Bronchus fibroblast of lung (primary cell): Measurements from ENCODE around the gene ATP6V1D. TPM values are rescaled to one million over a fixed set of nuclear protein-coding genes. Genes with fewer than 3 reads are reported as not detected.

Source experiments
- total RNA-seq: library from RNA; depleted of rRNA; stranded (reverse); fragments of >200 nt; gene quantifications from 2 replicates; pipeline ENCODE4 v1.2.3, GENCODE V29; 2015

ATP6V1D gene
- 76.3 and 93.6 TPM in 2 replicates for total RNA-seq

GRCh38 chr14:67359775-67360469 is at the start of gene ATP6V1D, which contains the start of gene EIF2S1:
Gene ATP6V1D, minus strand, starts transcription at chr14:67359804. Its CDS starts 106 bp downstream, at chr14:67359698.
Gene EIF2S1, plus strand, starts transcription at chr14:67360328. Its CDS starts 4,440 bp downstream, at chr14:67364768.

Other genes starting within 250 kb of the ATP6V1D start
- gene GARIN2, start 170.4 kb downstream of the ATP6V1D start, total RNA-seq: not detected in 2 replicates
- gene PALS1, start 118.4 kb downstream of the ATP6V1D start, total RNA-seq: 9.5 and 16.0 TPM in 2 replicates
- gene EIF2S1, start 524 bp upstream of the ATP6V1D start, total RNA-seq: 133 and 140 TPM in 2 replicates
- gene PLEK2, start 52.4 kb upstream of the ATP6V1D start, total RNA-seq: 4.3 and 5.4 TPM in 2 replicates
- gene TMEM229B, start 128.9 kb upstream of the ATP6V1D start, total RNA-seq: not detected in 2 replicates
- gene PLEKHH1, start 173.5 kb upstream of the ATP6V1D start, total RNA-seq: 0.15 and 0.34 TPM in 2 replicates
- 12.9 and 14.1 TPM in 2 replicates for gene PIGH, start 240.5 kb upstream of the ATP6V1D start, total RNA-seq